SK-N-SH treated with all-trans-retinoic acid at 6 μM for 48 hours (cell line): Measurements from ENCODE around the gene SMYD3.

ENCODE experiments used
- ARNTL ChIP-seq: fragments of 450-650 bp; formaldehyde crosslinking; IDR thresholded peaks from 2 replicates; pipeline ENCODE4 v1.5.0; 2020; ENCODE audit warnings: low read depth, mild to moderate bottlenecking, moderate library complexity, borderline replicate concordance
- RARB ChIP-seq: fragments of 250-450 bp; sonication (Bioruptor Pico); IDR thresholded peaks from 2 replicates; pipeline ENCODE4 v1.8.0; 2021; ENCODE audit warnings: mild to moderate bottlenecking, moderate library complexity
- SNAI2 ChIP-seq: fragments of 250-450 bp; sonication (Bioruptor Pico); IDR thresholded peaks from 2 replicates; pipeline ENCODE4 v1.5.0; 2020; ENCODE audit warnings: mild to moderate bottlenecking, moderate library complexity
- TOX ChIP-seq: fragments of 250-450 bp; sonication (Bioruptor Pico); IDR thresholded peaks from 2 replicates; pipeline ENCODE4 v1.8.0; 2021; ENCODE audit warnings: mild to moderate bottlenecking, moderate library complexity, borderline replicate concordance
- ZFP30 ChIP-seq: fragments of 450-650 bp; formaldehyde crosslinking; IDR thresholded peaks from 2 replicates; pipeline ENCODE4 v1.5.0; 2022; ENCODE audit warnings: mild to moderate bottlenecking, moderate library complexity
- ZNF70 ChIP-seq: fragments of 450-650 bp; formaldehyde crosslinking; IDR thresholded peaks from 2 replicates; pipeline ENCODE4 v1.5.0; 2020; ENCODE audit warnings: mild to moderate bottlenecking, moderate library complexity
- TF ChIP-seq, protein P1 (sequence below): fragments of 250-450 bp; sonication (Bioruptor Pico); IDR thresholded peaks from 2 replicates; pipeline ENCODE4 v1.8.0; 2020; ENCODE audit warnings: mild to moderate bottlenecking, moderate library complexity, borderline replicate concordance
- TF ChIP-seq, protein P2 (sequence below): fragments of 250-450 bp; sonication (Bioruptor Pico); IDR thresholded peaks from 2 replicates; pipeline ENCODE4 v1.5.0; 2020; ENCODE audit warnings: mild to moderate bottlenecking, moderate library complexity
- TF ChIP-seq, protein P3 (sequence below): fragments of 250-450 bp; sonication (Bioruptor Pico); IDR thresholded peaks from 2 replicates; pipeline ENCODE4 v1.8.0; 2021; ENCODE audit warnings: low read depth, mild to moderate bottlenecking, moderate library complexity, borderline replicate concordance

DNA sequence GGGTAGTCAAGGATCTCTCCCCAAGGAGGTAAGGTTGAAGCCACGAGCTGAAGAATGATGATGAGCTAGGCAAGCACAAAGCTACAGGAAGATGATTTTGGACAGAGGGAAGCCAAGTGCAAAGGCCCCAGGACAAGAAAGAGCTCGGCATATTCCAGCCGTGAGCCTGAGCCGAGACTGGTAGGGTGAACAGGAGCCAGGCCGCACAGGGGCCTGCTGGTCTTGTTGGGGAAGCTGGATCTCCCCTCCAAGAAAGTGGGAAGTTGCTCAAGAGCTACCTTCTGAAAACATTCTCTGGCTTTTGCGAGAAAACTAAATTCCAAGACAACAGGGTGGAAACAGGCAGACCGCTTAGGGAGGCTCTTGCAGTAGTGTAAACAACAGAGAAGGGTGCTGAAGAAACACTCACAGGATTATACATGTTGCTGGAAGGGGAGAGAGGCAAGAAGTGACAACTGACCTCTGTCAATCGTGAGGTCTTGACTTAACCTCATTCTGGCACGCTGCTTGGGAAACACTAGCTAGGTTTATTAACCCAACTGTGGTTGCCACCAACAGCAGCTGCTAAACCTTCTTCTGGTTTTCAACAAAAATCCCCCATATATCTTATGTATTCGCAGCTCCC is 625.2 kb downstream of the SMYD3 start:
- TF ChIP-seq SNAI2 (CRISPR knock-in tag) (no peak), ZNF70 (no peak), ZFP30 (CRISPR knock-in tag) (no peak), RARB (CRISPR knock-in tag) (no peak), ARNTL (CRISPR knock-in tag) (no peak), TOX (CRISPR knock-in tag) (no peak)
- TF ChIP-seq, protein P1, sequence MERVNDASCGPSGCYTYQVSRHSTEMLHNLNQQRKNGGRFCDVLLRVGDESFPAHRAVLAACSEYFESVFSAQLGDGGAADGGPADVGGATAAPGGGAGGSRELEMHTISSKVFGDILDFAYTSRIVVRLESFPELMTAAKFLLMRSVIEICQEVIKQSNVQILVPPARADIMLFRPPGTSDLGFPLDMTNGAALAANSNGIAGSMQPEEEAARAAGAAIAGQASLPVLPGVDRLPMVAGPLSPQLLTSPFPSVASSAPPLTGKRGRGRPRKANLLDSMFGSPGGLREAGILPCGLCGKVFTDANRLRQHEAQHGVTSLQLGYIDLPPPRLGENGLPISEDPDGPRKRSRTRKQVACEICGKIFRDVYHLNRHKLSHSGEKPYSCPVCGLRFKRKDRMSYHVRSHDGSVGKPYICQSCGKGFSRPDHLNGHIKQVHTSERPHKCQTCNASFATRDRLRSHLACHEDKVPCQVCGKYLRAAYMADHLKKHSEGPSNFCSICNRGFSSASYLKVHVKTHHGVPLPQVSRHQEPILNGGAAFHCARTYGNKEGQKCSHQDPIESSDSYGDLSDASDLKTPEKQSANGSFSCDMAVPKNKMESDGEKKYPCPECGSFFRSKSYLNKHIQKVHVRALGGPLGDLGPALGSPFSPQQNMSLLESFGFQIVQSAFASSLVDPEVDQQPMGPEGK: no peak
- TF ChIP-seq, protein P2, sequence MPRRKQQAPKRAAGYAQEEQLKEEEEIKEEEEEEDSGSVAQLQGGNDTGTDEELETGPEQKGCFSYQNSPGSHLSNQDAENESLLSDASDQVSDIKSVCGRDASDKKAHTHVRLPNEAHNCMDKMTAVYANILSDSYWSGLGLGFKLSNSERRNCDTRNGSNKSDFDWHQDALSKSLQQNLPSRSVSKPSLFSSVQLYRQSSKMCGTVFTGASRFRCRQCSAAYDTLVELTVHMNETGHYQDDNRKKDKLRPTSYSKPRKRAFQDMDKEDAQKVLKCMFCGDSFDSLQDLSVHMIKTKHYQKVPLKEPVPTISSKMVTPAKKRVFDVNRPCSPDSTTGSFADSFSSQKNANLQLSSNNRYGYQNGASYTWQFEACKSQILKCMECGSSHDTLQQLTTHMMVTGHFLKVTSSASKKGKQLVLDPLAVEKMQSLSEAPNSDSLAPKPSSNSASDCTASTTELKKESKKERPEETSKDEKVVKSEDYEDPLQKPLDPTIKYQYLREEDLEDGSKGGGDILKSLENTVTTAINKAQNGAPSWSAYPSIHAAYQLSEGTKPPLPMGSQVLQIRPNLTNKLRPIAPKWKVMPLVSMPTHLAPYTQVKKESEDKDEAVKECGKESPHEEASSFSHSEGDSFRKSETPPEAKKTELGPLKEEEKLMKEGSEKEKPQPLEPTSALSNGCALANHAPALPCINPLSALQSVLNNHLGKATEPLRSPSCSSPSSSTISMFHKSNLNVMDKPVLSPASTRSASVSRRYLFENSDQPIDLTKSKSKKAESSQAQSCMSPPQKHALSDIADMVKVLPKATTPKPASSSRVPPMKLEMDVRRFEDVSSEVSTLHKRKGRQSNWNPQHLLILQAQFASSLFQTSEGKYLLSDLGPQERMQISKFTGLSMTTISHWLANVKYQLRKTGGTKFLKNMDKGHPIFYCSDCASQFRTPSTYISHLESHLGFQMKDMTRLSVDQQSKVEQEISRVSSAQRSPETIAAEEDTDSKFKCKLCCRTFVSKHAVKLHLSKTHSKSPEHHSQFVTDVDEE: no peak
- TF ChIP-seq, protein P3, sequence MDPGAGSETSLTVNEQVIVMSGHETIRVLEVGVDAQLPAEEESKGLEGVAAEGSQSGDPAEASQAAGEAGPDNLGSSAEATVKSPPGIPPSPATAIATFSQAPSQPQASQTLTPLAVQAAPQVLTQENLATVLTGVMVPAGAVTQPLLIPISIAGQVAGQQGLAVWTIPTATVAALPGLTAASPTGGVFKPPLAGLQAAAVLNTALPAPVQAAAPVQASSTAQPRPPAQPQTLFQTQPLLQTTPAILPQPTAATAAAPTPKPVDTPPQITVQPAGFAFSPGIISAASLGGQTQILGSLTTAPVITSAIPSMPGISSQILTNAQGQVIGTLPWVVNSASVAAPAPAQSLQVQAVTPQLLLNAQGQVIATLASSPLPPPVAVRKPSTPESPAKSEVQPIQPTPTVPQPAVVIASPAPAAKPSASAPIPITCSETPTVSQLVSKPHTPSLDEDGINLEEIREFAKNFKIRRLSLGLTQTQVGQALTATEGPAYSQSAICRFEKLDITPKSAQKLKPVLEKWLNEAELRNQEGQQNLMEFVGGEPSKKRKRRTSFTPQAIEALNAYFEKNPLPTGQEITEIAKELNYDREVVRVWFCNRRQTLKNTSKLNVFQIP: no peak
